ENCODE results near the gene FOXK2. TPM values are rescaled to one million over a fixed set of nuclear protein-coding genes. Genes with fewer than 3 reads are reported as not detected.

Gene FOXK2
- total RNA-seq, 1 donor from 2014 or later = 60.4 TPM

- ATAC-seq (ENCODE audit: low read depth) = no peak
- H3K9me3 Mint-ChIP-seq = no peaks in the 10 kb centered on the region
Observed at GRCh38 chr17:82491196-82491530, 28.4 kb upstream of the FOXK2 start.

GRCh38 chr17:82491533-82491932 lies 28.0 kb upstream of the FOXK2 start:
- Mint-ChIP-seq H3K36me3 (ENCODE audit: low read depth) (peaks cover 25% of the 10 kb centered on the region), H3K27me3 (no peaks in the 10 kb centered on the region), H3K4me1 (peaks cover 17% of the 10 kb centered on the region), H3K4me3 (no peak overlapping the region), H3K9me3 (no peaks in the 10 kb centered on the region), H3K27ac (no peak overlapping the region)
- ATAC-seq (ENCODE audit: low read depth) (no peak), DNase-seq (no peak)
- POLR2A ChIA-PET = no interaction called here
- intact Hi-C loops (cut with micrococcal nuclease) = loop anchor here (10.0 kb wide), 1 partner anchor 197 kb away; no protein-coding TSS in a partner anchor
- TF ChIP-seq CTCF (IDR thresholded peaks at IDR 0.05) = no peak
- CTCF ChIA-PET = no interaction called here

More at GRCh38 chr17:82491196-82491530, 28.4 kb upstream of the FOXK2 start:
- no peak for TF ChIP-seq CTCF (IDR thresholded peaks at IDR 0.05)
- no peak overlapping the region for H3K4me3 Mint-ChIP-seq
- H3K27me3 Mint-ChIP-seq = no peaks in the 10 kb centered on the region
- peaks cover 18% of the 10 kb centered on the region for H3K4me1 Mint-ChIP-seq
- peaks cover 29% of the 10 kb centered on the region for H3K36me3 Mint-ChIP-seq (ENCODE audit: low read depth)
- H3K27ac Mint-ChIP-seq = no peak overlapping the region
- ChIA-PET CTCF (no interaction called here), POLR2A (no interaction called here)
- intact Hi-C loops (cut with micrococcal nuclease) = loop anchor here (10.0 kb wide), 1 partner anchor 196 kb away; no protein-coding TSS in a partner anchor
- no peak for DNase-seq

- Mint-ChIP-seq H3K9me3 (no peaks in the 10 kb centered on the region), H3K36me3 (ENCODE audit: low read depth) (peaks cover 16% of the 10 kb centered on the region), H3K4me1 (peaks cover 19% of the 10 kb centered on the region), H3K27ac (no peak overlapping the region), H3K27me3 (no peaks in the 10 kb centered on the region), H3K4me3 (no peak overlapping the region)
- no peak for ATAC-seq (ENCODE audit: low read depth)
- DNase-seq = no peak
- CTCF ChIA-PET = interaction anchor here (1.2 kb wide), 1 partner anchor 68 kb away, joined by 3 read pairs; no protein-coding TSS in a partner anchor
- no peak for TF ChIP-seq CTCF (IDR thresholded peaks at IDR 0.05)
- intact Hi-C loops (cut with micrococcal nuclease) = loop anchor here (10.0 kb wide), 1 partner anchor 198 kb away; no protein-coding TSS in a partner anchor
- POLR2A ChIA-PET = interaction anchor here (0.5 to 5.5 kb wide), 4 partner anchors 14 to 35 kb away, joined by 4 to 43 read pairs (median 6); partner anchors contain the start of genes FOXK2 and NARF
Observed at GRCh38 chr17:82492643-82493225, 26.8 kb upstream of the FOXK2 start.

- Mint-ChIP-seq H3K27ac (no peak overlapping the region), H3K4me1 (peaks cover 24% of the 10 kb centered on the region)
Observed at GRCh38 chr17:82493226-82493781, 26.2 kb upstream of the FOXK2 start.

More at GRCh38 chr17:82493226-82493781, 26.2 kb upstream of the FOXK2 start:
- Mint-ChIP-seq H3K4me3 (no peak overlapping the region), H3K36me3 (ENCODE audit: low read depth) (peaks cover 12% of the 10 kb centered on the region), H3K27me3 (no peaks in the 10 kb centered on the region), H3K9me3 (no peaks in the 10 kb centered on the region)
- DNase-seq = no peak
- ChIA-PET POLR2A (interaction anchor here (0.5 to 5.5 kb wide), 6 partner anchors 13 to 640 kb away, joined by 4 to 43 read pairs (median 10); partner anchors contain the start of genes FOXK2 and NARF), CTCF (interaction anchor here (0.8 to 1.2 kb wide), 2 partner anchors 13 to 69 kb away, joined by 3 read pairs; no protein-coding TSS in a partner anchor)
- ATAC-seq (ENCODE audit: low read depth) = no peak
- intact Hi-C loops (cut with micrococcal nuclease) = loop anchor here (10.0 kb wide), 1 partner anchor 199 kb away; no protein-coding TSS in a partner anchor
- no peak for TF ChIP-seq CTCF (IDR thresholded peaks at IDR 0.05)

All from activated B cell treated with CpG ODN at 0.5 μM for 24 hours (primary cell).